ENCODE data around the gene LANCL2.
"Not testable (repeated sequence)": the region's sequence is repeated elsewhere in the genome, so short reads cannot be mapped to it uniquely, and the experiment has no call there.

Gene LANCL2

GRCh38 chr7:55362927-55363326, 2.2 kb upstream of the LANCL2 start:
- DNase-seq: no peak

GRCh38 chr7:55363386-55364170, 1.6 kb upstream of the LANCL2 start:
- DNase-seq: no peak

- peak; percentile 59 to 99 (median 94) for DNase-seq
These were observed 731 bp downstream of the LANCL2 start for GRCh38 chr7:55365675-55366460.

- peak in 2 of 56 donors; percentile 49 to 58 for DNase-seq
These were observed 1.4 kb downstream of the LANCL2 start for GRCh38 chr7:55366461-55367070.

- DNase-seq: no peak
These were observed 2.2 kb downstream of the LANCL2 start for GRCh38 chr7:55367283-55367840.

GRCh38 chr7:55369427-55370400, 4.6 kb downstream of the LANCL2 start:
- DNase-seq: no peak

- DNase-seq: no peak
These were observed 9.1 kb downstream of the LANCL2 start for GRCh38 chr7:55374213-55374612.

- no peak for DNase-seq
These were observed 10.1 kb downstream of the LANCL2 start for GRCh38 chr7:55375237-55375636.

GRCh38 chr7:55377162-55377817, 12.2 kb downstream of the LANCL2 start:
- no peak for DNase-seq

- DNase-seq: no peak
These were observed 14.1 kb downstream of the LANCL2 start for GRCh38 chr7:55379285-55379684.

- DNase-seq: no peak
These were observed 16.1 kb downstream of the LANCL2 start for GRCh38 chr7:55381189-55381588.

GRCh38 chr7:55381696-55382095, 16.6 kb downstream of the LANCL2 start:
- DNase-seq: peak in 3 of 56 donors; percentile 7 to 49 (median 10)

- peak in 2 of 56 donors; percentile 5 to 22 for DNase-seq
These were observed 17.1 kb downstream of the LANCL2 start for GRCh38 chr7:55382251-55382650.

- DNase-seq: no peak
These were observed 21.4 kb downstream of the LANCL2 start for GRCh38 chr7:55386541-55386940.

GRCh38 chr7:55387062-55387965, 22.2 kb downstream of the LANCL2 start:
- no peak for DNase-seq

GRCh38 chr7:55396233-55396785, 31.2 kb downstream of the LANCL2 start:
- DNase-seq: no peak

- no peak for DNase-seq
These were observed 32.5 kb downstream of the LANCL2 start for GRCh38 chr7:55397617-55398016.

GRCh38 chr7:55400191-55400590, 35.1 kb downstream of the LANCL2 start:
- DNase-seq: no peak

- not testable (repeated sequence) for DNase-seq
These were observed 37.4 kb downstream of the LANCL2 start for GRCh38 chr7:55402506-55402905.
